Fibroblast of skin of left quadriceps (primary cell): ENCODE measurements around the gene RGS8.

Experiments
- DNase-seq, 2 experiments: peaks; one replicate each; pipeline ENCODE4 v3.0.0-alpha.2; 2013; ENCODE audit warnings: low read depth in 2 of 2

The RGS8 gene, protein sequence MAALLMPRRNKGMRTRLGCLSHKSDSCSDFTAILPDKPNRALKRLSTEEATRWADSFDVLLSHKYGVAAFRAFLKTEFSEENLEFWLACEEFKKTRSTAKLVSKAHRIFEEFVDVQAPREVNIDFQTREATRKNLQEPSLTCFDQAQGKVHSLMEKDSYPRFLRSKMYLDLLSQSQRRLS

DNA sequence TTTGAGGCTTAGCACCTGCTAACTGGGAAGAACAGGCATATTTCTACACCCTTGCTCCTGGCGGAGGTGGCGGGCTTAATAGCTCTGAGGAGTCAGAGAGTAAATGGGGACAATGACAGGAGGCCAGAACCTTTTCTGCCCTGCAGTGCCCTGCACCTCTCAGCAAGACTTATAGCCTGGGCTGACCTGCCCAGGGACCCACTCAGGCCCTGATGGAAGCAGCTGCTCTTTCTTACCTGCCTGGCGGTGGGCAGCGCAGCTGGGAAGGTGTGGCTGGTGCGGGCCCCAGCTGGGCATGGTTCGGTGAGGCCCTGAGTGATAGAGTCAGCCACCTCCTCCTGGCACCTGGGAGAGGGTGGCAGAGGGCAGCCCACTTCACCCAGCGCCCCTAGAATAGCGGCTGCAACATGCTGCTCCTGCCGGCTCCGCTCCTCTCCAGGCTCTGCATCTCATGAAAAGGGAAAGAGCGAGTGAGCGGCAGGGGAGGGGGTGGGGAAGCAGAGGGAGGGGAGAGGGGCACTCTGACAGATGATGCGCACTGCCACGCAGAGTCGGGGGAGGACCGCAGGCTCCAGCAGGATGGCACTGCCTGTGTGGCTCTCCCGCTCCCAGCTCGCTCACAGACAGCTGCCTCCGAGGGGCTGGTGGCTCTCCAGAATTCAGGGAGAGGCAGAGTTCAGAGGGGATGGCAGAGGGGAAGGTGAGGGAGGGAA is at the start of gene RGS8:
RGS8 (minus strand) TSS at position 472 of the 713 bp plus-strand sequence. CDS start 14,938 bp downstream, outside the sequence.
- DNase-seq, result no peak

DNA sequence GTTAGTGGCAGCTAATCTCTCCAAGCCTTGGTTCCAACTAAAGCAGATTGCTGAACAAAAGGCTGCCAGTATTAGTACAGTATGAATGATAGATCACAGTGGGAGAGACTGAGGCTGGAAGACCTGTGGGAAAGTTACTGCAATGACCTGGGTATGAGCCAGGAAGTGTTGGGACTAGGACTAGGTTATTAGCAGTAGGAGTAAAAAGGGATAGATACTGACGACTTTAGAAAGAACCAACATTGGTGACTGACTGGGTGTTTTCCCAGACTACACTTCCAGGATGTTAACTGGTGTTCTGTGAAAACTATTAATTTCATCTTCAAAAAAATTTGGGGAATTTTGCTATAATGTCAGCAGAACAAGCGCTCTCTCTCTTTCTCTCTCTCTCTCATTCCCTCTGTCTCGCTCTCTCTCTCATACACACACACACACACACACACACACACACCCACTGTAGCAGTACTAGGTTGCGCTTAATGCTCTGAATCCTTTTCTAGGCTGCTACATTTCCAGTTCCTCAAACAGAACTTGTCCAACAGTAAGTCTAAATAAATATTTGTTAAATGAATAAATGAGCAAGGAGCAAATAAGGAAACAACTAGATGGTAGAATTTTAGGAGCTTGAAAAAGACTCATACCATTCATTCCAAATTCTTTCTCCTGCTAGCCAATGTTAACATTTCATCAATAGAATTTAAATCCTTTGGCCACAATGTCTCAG is 47.6 kb upstream of the RGS8 start:
- no peak for DNase-seq

DNA sequence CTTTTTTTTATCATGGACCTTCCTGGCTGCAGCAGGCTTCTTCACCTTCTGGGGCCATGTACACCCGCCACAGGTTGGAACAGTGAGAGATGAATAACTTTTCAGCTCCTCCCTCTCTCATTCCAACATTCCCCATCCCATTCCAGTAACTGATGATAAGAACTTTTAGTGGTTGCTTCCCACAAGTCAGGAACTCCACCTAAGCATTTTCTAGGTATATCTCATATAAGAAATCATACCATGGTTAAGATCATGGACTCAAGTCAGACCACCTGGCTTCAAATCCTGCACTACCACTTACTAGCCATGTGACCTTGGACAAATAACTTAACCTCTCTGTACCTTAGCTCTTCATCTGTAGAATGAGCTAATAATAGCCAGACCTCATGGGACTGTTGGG is 42.5 kb upstream of the RGS8 start:
- DNase-seq, result no peak

DNA sequence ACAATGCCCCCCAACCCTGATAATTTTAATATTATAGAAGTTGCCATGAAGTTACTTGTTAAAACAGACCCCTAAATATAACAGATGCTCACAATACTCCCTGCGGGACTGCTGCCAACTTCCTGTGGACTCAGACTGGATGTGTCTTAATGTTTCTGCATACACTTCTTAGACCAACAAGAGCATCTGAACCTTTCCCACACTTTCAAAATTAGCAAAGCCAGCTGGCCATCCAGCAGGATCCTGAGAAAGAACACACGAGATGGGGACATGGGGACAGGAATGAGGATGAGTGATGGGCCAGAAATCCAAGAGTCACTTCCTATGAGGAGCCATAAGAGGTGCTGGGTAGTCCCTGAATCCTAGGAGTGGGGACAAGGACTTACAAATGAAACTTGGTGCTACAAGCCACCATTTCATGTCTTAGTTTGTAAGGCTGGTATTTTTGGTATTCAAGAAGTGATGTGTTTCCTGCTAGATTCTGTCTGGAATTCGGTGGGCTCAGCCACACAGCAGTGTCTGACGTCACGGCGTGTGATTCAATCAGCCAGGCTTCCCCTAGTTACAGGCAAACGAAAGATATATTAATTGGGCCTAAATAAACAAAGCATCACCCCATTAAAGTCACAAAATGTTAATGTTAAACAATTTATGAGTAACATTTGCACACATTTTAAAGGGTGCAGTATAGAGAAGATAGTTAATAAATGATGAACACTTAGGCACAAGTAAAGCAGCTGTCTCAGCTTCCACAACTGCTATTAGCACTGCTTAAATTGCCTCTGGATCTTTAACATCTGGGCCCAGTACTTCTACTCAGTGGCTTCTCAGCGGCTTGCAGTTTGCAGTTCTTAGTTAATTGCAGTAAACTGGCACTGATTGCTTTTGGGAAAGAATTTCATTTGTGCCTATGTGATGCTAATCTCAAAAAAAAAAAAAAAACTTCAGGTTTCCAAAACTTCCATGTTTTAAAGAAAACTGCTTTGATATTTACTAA is 41.2 kb upstream of the RGS8 start:
- DNase-seq, result peak; percentile 28 to 33

DNA sequence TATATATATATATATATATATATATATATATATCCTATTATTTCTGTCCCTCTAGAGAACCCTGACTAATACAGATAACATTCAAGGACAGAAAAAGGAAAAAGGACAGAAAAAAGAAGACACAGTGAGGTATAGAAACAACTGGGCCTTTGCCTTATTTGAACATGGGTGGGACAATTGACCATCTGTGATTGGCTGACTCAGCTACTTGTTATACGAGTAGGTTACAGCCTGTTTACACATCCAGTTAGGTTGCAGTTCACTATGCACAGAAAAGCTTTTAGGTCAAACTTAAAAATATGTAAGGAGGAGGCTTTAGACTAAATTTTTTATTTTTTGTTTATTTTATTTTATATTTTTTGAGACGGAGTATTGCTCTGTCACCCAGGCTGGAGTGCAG is 39.8 kb upstream of the RGS8 start:
- no peak for DNase-seq

DNA sequence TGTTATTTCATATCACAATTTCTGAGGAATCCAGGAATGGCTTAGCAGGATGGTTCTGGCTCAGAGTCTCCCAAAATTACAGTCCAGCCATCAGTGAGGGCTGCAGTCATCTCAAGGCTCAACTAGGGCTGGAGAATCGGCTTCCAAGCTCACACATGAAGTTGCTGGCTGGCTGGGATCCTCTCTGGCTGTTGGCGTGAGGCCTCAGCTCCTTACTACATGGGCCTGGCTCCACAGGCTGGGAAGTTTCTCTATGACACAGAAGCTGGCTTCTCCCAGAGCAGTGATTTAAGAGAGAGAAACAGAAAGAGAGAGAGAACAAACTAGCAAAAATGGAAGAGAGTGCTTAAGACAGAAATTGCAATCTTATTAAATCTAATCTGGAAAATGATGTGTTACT is 38.8 kb upstream of the RGS8 start:
- DNase-seq, result no peak

DNA sequence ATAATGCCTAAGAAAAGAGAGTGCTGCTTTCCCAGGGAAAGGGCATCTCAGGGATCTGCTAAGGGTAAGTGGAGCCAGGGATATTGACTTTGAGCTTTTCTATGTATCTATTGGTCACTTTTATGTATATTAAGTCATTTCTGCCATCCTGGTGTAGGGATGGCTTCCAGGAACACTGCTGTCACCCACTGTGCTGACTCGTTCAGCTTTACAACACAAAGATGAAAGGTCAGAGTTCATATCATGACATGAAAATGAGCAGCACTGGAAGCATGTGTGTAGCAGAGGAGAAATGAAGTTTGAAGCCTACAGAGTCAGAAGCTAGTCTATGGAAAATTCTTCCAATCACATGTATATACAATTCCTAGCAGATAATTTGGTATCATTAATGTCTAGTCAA is 37.1 kb upstream of the RGS8 start:
- no peak for DNase-seq

DNA sequence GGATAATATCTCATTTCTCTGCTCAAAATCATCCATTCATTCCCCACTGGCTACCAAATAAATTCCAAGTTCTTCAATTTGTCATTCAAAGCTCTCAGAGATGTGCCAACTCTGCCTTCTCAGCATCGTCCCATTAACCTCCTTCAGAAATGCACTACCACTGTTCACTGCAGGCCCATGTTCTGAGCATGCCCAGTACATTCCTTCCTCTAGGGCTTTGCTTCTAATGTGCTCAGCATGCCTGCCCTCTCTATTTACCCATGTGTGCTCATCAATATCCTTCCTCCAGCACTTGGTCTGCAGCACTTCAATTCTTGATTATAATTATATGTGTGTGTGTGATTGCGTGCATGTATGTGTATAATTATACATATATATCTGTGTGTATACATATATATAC is 36.1 kb upstream of the RGS8 start:
- DNase-seq, result no peak

DNA sequence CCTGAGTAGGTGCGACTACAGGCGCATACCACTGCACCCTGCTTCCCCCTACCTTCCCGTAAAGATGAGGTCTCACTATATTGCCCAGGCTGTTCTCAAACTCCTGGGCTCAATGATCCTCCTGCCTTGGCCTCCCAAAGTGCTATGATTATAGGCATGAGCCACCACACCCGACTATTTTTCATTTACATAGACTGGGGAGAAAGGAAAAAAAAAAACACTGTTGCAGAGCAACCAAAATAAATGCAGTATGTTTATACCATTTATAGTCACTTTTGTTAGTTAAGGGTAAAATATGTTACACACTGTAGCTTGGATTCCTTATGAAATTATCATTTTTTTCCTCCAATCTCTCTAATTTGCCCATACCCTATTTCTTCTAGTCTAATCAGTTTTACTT is 35.2 kb upstream of the RGS8 start:
- DNase-seq, result no peak

DNA sequence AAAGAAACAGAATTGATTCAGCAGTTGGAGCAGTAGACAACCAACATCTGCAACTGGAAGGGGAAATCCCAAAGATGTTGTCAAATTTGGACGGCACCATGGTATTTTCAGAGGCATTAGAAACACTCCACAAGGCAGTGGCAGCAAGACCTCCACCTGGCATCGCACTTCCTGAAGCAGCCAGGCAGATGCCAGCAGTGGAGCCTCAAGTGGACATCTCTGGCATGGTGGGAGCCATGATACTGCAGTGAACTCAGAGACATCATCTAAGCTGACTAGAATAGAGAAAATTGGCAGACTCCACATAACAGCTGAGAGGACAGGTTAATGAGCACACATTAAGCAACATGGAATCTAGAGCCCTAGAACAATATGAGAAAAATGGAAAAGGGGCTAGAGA is 33.9 kb upstream of the RGS8 start:
- DNase-seq, result no peak

DNA sequence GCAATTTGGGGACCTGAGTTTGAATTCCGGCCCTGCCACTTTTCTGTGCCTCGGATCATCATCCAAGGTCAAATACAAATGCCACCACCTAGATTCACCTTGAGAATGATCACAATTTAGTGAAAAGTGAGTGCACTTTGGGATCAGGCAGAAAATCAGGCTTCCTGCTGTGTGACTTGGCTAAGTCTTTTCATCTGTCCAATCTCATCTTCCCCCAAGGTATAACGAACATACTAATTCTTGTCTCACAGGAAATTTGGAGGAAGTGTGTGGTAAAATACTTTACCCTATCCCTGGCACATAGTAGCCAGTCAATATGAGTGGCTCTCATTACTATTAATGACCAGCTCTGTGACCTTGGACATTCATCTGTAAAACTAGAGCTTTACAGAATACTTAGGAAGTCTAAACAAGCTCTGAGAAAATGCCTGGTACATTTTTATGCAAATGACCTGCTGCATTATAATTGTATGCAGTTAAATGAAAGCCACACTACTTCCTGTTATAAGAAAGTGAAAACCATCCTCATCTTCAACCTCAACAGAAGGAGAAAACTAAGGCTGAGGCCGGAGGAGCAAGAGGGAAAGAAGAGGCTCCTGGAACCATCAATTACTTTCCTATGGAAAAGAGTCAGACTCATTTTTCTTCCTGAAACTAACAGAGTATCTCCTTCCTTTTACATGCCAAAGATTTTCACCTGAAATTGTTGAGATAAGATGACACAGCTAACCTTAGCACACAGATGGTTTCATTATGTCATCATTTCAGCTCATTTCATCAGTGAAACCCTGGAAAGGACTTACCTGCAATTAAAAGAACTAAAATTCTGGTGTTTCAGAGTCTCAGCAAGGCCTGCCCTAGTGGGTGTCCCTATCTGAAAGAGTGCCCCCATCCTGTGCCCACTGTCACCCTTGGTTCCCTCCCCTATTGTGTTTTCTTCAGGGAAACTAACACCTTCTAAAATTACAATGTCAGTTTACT is 32.6 kb upstream of the RGS8 start:
- DNase-seq, result no peak

DNA sequence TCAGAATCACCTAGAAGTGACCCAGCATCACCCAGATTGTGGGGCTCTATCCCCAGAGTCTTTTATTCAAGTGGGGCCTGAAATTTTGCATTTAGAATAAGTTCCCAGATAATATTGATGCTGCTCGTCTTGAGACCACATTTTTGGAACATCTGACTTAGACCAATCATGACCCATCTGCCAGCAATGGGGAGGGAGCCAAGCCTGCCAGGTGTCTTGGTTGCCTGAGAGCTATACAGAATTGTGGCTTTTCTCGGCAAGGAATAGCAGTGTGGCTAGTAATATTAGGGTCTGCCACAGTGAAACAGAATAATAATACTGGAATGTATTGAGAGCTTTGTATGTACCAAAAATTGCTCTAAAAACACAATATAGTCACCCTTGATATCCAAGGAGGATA is 31.1 kb upstream of the RGS8 start:
- DNase-seq, result no peak

DNA sequence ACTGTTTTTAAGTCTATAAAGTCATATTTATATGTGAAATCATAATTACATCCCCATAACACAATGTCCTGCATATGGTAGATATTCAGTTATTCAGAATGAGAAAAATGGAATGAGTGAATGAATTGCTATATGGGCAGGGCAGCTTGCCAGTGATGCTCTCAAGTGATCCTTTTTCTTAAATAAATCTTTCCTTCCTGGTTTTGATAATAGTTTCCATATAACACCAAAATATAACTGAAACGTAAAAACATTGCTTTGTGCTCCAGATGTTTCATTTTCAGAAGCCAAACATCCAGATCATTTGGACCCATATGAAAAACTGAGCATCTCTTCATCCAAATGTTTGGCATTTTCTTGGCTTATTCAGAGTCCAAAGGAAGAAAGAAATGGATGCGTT is 30.2 kb upstream of the RGS8 start:
- DNase-seq, result no peak

DNA sequence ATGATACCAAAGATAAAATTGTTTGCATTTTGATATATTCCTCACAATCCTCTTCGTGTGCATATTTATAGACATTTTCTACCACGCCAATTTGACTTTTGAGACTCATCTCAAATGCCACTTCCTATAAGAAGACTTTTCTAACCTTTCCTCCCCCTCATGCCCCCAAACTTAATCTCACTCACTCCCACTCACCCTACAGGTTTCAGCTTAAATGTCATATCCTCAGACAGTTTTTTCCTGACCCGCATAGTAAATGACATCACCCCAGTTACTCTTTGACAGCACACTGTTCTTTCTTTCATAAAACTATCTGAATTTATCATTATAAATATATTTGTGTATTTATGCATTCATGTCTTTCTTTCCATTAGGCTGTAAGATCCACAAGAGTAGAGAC is 29.6 kb upstream of the RGS8 start:
- DNase-seq, result no peak

DNA sequence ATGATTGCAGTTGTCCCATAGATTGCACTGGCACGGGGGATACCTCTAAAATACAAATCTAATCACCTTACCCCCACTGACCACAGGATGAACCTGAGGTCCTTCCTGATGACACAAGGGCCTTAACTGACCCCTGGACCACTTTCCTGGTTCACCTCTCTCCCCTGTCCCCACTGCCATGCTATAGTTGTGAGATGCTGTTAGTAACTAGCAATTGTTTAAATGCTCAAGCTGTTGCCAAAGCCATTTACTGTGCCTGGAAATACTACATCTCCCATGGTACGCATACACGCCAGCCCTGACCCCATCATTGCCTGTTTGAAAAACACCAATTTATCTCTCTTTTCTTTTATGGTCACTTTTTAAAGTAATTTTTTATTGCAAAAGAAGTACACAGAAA is 29.1 kb upstream of the RGS8 start:
- no peak for DNase-seq

DNA sequence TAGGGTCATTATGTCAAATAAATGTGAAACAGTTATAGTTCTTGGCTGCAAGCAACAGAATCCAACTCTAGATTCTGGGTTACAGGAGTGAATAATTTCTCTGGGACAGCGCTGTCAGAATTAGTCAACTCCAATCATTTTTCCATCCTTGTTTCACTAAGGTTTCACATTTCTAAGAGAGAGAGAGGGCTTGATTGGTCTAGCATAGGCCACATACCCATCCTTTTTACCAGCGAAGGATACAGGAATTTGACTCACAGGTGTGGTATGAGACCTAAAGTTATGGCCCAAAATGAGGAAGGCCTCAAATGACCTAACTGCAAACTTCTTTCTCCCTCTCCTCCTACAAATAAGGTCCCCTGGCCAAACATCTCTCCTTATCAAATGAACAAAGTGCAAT is 25.5 kb upstream of the RGS8 start:
- DNase-seq, result no peak

DNA sequence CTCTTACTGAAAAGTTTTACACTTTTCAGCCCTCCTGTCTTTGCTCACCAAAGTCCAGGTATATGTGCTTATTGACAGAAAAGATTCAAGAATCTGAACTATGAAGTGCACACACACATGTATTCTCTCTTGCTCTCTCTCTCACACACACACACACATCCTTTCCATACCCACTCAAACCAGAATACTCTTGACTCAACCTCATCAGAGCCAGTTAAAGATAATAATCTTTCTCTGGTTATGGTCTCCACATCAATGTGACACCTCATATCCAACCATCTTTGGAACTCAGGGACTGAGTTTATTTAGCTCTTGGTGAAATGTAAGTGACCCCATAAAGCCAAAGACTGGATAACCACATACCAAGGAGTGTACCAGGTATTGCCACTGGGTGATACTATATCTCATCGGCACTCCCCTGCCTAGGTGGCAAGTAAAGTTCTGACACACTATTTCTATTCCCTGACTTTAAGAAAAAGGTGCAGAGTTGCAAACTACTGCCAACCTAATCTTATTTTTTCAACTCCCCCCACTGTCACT is 24.9 kb upstream of the RGS8 start:
- DNase-seq, result no peak

DNA sequence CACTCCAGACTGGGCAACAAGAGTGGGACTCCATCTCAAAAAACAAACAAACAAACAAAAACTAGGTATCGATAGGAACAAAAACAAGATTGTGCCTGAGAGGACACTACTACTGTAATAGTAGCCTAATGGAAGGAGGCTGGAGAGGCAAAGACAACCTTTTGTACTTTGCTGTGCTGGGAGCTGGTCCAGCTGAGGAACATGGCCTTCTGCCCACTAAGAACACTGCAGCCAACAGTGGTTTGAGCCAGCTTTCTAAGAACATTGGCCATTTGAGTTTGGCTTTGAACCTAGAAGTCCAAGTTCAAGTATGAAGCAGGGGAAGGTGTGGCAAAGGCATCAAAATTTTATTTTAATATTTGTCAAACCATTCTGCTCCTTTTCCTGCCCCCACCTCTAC is 22.7 kb upstream of the RGS8 start:
- no peak for DNase-seq

DNA sequence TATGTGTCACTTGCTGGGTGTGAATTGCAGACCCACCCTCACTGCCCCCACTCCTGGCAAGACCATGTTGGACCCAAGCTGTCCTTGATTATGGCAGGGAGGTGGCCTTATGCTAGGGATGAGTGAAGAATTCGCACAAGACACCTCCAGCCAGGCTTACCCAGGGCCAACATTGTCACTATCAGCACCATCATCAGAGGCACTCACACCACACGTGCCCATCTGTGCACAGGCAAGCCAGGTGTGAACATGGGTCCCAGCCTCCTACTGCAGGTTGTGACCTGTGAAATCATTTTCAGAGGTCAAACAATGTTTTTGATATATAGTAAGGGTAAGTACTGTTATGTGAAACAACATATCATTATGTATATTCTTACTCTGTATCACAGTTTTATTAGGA is 20.3 kb upstream of the RGS8 start:
- no peak for DNase-seq

DNA sequence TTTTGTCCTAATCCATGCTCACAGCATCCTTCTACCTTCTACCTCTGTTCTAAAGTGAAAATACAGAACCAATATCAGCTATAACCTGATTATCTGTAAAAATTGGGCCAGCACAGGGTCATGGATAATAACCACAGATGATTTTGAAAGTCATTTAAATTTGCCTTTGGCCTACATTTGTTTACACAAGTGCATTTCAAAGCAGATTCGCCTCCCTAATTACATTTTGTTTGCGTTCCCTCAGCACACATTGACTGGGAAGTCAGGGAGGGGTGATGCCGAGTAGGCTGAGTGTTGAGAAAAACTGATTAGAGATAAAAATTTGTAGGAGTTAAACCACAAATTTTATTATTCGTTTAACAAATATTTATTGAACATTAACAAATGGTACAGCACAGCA is 19.2 kb upstream of the RGS8 start:
- DNase-seq, result no peak
